HCT116 (cell line): ENCODE data around the gene CHCHD5.

Experiments used
- CBX3 ChIP-seq: IDR thresholded peaks from 2 replicates; pipeline ENCODE4 v1.6.1; 2012; ENCODE audit warnings: low read depth
- CEBPB ChIP-seq: IDR thresholded peaks from 2 replicates; pipeline ENCODE4 v1.6.1; 2012; ENCODE audit warnings: low read depth
- EZH2 ChIP-seq: fragments of 200-600 bp; sonication (generic); IDR thresholded peaks from 2 replicates; pipeline ENCODE4 v1.6.1; 2017; ENCODE audit warnings: antibody characterized with exemption, mixed run types
- FOSL1 ChIP-seq: IDR thresholded peaks from 2 replicates; pipeline ENCODE4 v1.6.1; 2012; ENCODE audit warnings: low read depth
- POLR2A ChIP-seq: IDR thresholded peaks from 2 replicates; pipeline ENCODE4 v1.7.0; 2011; ENCODE audit warnings: borderline replicate concordance; ENCODE audit not compliant: insufficient read depth, insufficient read length; ENCODE audit errors: extremely low read depth
- POLR2AphosphoS5 ChIP-seq: IDR thresholded peaks from 2 replicates; pipeline ENCODE4 v1.6.1; 2011; ENCODE audit warnings: mild to moderate bottlenecking, low read depth, low read length, moderate library complexity
- ZFX ChIP-seq: fragments of 450-650 bp; IDR thresholded peaks from 2 replicates; pipeline ENCODE4 v1.6.1; 2017
- ZNF274 ChIP-seq: fragments of 200-500 bp; sonication (Bioruptor generic); IDR thresholded peaks from 2 replicates; pipeline ENCODE4 v1.6.1; 2014; ENCODE audit warnings: mild to moderate bottlenecking, low read depth, low read length, inconsistent platforms
- TF ChIP-seq, protein P1 (sequence below), 3 experiments: fragments of 200-600 bp in 1 of 3; sonication (generic) in 1 of 3; IDR thresholded peaks in 2 of 3; conservative IDR thresholded peaks in 1 of 3; 2 replicates each; pipeline ENCODE4 v1.5.1; 2012 to 2017; ENCODE audit warnings: low read depth in 2 of 3, low read length in 2 of 3, antibody characterized with exemption in 1 of 3, borderline replicate concordance in 1 of 3, control low read depth in 1 of 3, mild to moderate bottlenecking in 1 of 3, mixed read lengths in 1 of 3, mixed run types in 1 of 3, moderate library complexity in 1 of 3; ENCODE audit not compliant: insufficient read depth in 1 of 3
- TF ChIP-seq, protein P2 (sequence below): IDR thresholded peaks from 2 replicates; pipeline ENCODE4 v1.6.1; 2012

DNA sequence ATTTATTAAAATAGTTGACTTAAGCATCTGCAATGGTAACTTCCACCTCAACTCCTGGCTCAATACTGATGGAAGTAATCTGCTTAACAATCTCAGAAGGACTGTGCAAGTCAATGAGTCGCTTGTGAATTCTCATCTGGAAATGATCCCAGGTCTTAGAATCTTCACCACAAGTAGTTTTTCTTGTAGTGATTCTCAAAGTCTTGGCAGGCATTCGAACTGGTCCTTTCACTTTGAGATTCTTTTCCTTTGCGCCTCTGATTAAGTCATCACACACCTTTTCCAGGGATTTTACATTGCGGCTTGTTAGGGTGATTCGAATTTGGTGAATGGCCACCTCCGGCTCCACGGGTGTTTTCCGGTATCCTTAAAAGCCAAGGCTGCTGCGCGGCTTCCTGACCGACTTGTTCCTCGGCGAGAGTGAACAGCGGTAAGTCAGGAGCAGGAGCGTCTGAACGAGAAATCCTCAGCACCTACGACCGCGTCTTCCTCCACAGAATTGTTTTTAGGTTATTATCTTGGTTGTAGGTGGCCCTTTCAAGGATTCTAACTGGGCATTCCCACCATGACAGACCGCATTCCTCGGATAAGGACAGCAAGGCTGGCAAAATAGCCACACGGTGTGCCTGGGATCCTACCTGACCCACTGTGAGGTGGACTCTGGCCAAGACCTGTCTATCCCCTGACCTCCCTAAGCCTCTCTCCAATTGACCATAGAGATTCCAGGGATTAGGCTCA, 37.5 kb downstream of the CHCHD5 start:
- no peak for TF ChIP-seq POLR2AphosphoS5
- no peak for TF ChIP-seq EZH2
- TF ChIP-seq, protein P1, sequence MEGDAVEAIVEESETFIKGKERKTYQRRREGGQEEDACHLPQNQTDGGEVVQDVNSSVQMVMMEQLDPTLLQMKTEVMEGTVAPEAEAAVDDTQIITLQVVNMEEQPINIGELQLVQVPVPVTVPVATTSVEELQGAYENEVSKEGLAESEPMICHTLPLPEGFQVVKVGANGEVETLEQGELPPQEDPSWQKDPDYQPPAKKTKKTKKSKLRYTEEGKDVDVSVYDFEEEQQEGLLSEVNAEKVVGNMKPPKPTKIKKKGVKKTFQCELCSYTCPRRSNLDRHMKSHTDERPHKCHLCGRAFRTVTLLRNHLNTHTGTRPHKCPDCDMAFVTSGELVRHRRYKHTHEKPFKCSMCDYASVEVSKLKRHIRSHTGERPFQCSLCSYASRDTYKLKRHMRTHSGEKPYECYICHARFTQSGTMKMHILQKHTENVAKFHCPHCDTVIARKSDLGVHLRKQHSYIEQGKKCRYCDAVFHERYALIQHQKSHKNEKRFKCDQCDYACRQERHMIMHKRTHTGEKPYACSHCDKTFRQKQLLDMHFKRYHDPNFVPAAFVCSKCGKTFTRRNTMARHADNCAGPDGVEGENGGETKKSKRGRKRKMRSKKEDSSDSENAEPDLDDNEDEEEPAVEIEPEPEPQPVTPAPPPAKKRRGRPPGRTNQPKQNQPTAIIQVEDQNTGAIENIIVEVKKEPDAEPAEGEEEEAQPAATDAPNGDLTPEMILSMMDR (IDR thresholded peaks at IDR 0.05 in 2 of 3, conservative IDR thresholded peaks at IDR 0.05 in 1 of 3; ENCODE audit: borderline replicate concordance in 1 of 3, insufficient read depth in 1 of 3, low read depth in 2 of 3, low read length in 2 of 3): no peak
- TF ChIP-seq POLR2A: no peak
- TF ChIP-seq, protein P2, sequence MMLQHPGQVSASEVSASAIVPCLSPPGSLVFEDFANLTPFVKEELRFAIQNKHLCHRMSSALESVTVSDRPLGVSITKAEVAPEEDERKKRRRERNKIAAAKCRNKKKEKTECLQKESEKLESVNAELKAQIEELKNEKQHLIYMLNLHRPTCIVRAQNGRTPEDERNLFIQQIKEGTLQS: no peak
- no peak for TF ChIP-seq ZFX
- TF ChIP-seq CEBPB: no peak
- TF ChIP-seq ZNF274: no peak
- TF ChIP-seq FOSL1: no peak
- TF ChIP-seq CBX3: no peak
